ENCODE results near the gene RNF113B. TPM values are rescaled to one million over a fixed set of nuclear protein-coding genes. Genes with fewer than 3 reads are reported as not detected.

Gene RNF113B
- total RNA-seq, 1 donor from 2014 or later, result not detected

DNA sequence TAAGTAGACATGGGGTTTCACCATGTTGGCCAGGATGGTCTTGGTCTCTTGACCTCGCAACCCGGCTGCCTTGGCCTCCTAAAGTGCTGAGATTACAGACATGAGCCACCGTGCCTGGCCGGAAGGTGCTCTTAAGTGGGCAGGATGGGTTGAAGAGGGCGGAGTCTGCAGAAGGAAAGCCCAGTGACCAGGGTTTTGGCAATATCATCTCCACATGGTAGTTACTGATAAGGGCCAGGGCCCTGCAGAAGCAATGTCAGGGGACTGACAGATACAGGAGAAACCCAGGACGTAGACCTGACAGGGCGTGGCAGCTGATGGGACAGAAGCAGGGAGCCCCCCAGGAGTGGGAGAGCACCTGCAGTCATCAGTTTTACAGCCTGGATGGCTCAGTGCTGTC is 45.7 kb upstream of the RNF113B start:
- no peak for DNase-seq (ENCODE audit: low read depth)
- Mint-ChIP-seq H3K9me3 (ENCODE audit: unreplicated experiment) (no peaks in the 10 kb centered on the region), H3K4me1 (ENCODE audit: low read depth, unreplicated experiment) (peaks cover 16% of the 10 kb centered on the region), H3K36me3 (ENCODE audit: low read depth, unreplicated experiment) (peaks cover 26% of the 10 kb centered on the region), H3K27me3 (ENCODE audit: low read depth, unreplicated experiment) (no peaks in the 10 kb centered on the region), H3K27ac (ENCODE audit: unreplicated experiment) (no peak overlapping the region), H3K4me3 (ENCODE audit: unreplicated experiment) (no peak overlapping the region)
- H3K27me3 ChIP-seq (ENCODE audit: insufficient read depth, low read length), result no peaks in the 10 kb centered on the region
- H4K20me1 ChIP-seq (ENCODE audit: insufficient read depth, low read length), result peaks cover 41% of the 10 kb centered on the region
- H3K27ac ChIP-seq (ENCODE audit: low read depth, low read length), result no peak overlapping the region
- H3K79me2 ChIP-seq (ENCODE audit: insufficient read depth, low read length), result peaks cover 52% of the 10 kb centered on the region
- no peak overlapping the region for H3K4me2 ChIP-seq (ENCODE audit: low read length)
- H2AFZ ChIP-seq (ENCODE audit: low read depth, low read length), result no peak overlapping the region
- TF ChIP-seq, protein P1, sequence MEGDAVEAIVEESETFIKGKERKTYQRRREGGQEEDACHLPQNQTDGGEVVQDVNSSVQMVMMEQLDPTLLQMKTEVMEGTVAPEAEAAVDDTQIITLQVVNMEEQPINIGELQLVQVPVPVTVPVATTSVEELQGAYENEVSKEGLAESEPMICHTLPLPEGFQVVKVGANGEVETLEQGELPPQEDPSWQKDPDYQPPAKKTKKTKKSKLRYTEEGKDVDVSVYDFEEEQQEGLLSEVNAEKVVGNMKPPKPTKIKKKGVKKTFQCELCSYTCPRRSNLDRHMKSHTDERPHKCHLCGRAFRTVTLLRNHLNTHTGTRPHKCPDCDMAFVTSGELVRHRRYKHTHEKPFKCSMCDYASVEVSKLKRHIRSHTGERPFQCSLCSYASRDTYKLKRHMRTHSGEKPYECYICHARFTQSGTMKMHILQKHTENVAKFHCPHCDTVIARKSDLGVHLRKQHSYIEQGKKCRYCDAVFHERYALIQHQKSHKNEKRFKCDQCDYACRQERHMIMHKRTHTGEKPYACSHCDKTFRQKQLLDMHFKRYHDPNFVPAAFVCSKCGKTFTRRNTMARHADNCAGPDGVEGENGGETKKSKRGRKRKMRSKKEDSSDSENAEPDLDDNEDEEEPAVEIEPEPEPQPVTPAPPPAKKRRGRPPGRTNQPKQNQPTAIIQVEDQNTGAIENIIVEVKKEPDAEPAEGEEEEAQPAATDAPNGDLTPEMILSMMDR (IDR thresholded peaks at IDR 0.05; ENCODE audit: insufficient read depth, low read depth, low read length), result no peak
- no peak for TF ChIP-seq EZH2 (IDR thresholded peaks at IDR 0.05; ENCODE audit: insufficient read depth, low read length)
- peaks cover 12% of the 10 kb centered on the region for H3K4me1 ChIP-seq (ENCODE audit: insufficient read depth, low read length)
- no peak for FAIRE-seq
- H3K9ac ChIP-seq (ENCODE audit: low read length), result no peak overlapping the region
- H3K4me3 ChIP-seq (ENCODE audit: insufficient read depth, low read depth, low read length), result no peak overlapping the region
- H3K36me3 ChIP-seq (ENCODE audit: insufficient read depth, low read length), result no peaks in the 10 kb centered on the region
- no peaks in the 10 kb centered on the region for H3K9me3 ChIP-seq (ENCODE audit: insufficient read depth, low read depth, low read length)

DNA sequence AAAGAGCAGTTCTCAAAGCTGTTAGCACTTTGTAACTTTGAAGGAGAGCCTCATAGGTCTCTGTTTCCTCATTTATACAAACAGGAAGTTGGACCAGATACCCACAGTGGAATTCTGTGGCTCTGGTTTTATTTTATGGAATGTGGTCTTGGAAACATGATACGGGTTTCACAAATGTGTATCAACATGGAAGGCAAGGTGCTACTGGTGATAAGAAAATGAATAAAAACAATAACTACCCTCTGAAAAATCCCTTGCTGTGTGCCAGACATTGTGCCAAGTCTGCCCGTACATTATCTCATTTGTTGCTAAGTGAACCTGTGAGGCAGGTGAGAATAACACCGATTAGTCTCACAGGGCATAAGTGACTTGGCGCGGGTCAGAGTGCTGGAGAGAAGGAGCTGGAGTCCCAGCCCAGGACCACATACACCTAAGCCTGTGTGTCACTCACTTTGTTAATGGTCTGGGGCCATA is 45.0 kb upstream of the RNF113B start:
- peak; percentile 77 for DNase-seq (ENCODE audit: low read depth)
- no peaks in the 10 kb centered on the region for H3K27me3 ChIP-seq (ENCODE audit: insufficient read depth, low read length)
- H3K9ac ChIP-seq (ENCODE audit: low read length), result no peak overlapping the region
- H4K20me1 ChIP-seq (ENCODE audit: insufficient read depth, low read length), result peaks cover 36% of the 10 kb centered on the region
- no peak overlapping the region for H2AFZ ChIP-seq (ENCODE audit: low read depth, low read length)
- H3K4me2 ChIP-seq (ENCODE audit: low read length), result peak overlapping the region; percentile 57
- peak overlapping the region; percentile 12 for H3K27ac Mint-ChIP-seq (ENCODE audit: unreplicated experiment)
- H3K79me2 ChIP-seq (ENCODE audit: insufficient read depth, low read length), result peaks cover 53% of the 10 kb centered on the region
- H3K27ac ChIP-seq (ENCODE audit: low read depth, low read length), result no peak overlapping the region
- H3K4me3 ChIP-seq (ENCODE audit: insufficient read depth, low read depth, low read length), result no peak overlapping the region
- peaks cover 16% of the 10 kb centered on the region for H3K4me1 Mint-ChIP-seq (ENCODE audit: low read depth, unreplicated experiment)
- H3K36me3 Mint-ChIP-seq (ENCODE audit: low read depth, unreplicated experiment), result peaks cover 21% of the 10 kb centered on the region
- H3K36me3 ChIP-seq (ENCODE audit: insufficient read depth, low read length), result no peaks in the 10 kb centered on the region
- no peak overlapping the region for H3K4me3 Mint-ChIP-seq (ENCODE audit: unreplicated experiment)
- no peaks in the 10 kb centered on the region for H3K9me3 Mint-ChIP-seq (ENCODE audit: unreplicated experiment)
- H3K4me1 ChIP-seq (ENCODE audit: insufficient read depth, low read length), result peaks cover 18% of the 10 kb centered on the region
- TF ChIP-seq, protein P1 (IDR thresholded peaks at IDR 0.05; ENCODE audit: insufficient read depth, low read depth, low read length), result no peak
- no peak for TF ChIP-seq EZH2 (IDR thresholded peaks at IDR 0.05; ENCODE audit: insufficient read depth, low read length)
- FAIRE-seq, result peak; percentile 43
- no peaks in the 10 kb centered on the region for H3K9me3 ChIP-seq (ENCODE audit: insufficient read depth, low read depth, low read length)
- no peaks in the 10 kb centered on the region for H3K27me3 Mint-ChIP-seq (ENCODE audit: low read depth, unreplicated experiment)

DNA sequence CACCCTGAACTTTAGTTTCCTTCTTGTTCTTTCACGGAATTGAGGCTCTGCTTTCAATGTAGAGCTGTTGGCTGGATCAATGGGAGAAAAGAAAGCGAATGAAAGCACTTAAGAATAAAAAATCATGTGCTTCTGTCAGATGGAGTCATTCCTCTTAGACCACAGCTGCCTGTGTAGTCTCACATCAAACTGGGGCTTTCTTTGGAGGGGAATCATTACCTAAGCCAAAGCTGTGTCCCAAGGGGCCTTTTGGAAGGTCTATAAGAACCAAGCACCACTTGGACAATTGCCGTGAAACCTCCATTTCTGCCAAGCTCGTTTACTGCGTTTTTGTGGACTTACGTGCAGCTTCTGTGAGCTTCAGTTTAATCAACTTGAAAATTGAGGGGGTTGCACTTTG is 44.2 kb upstream of the RNF113B start:
- H3K27me3 Mint-ChIP-seq (ENCODE audit: low read depth, unreplicated experiment), result no peaks in the 10 kb centered on the region
- H3K9me3 ChIP-seq (ENCODE audit: insufficient read depth, low read depth, low read length), result no peaks in the 10 kb centered on the region
- H3K27me3 ChIP-seq (ENCODE audit: insufficient read depth, low read length), result no peaks in the 10 kb centered on the region
- H3K36me3 ChIP-seq (ENCODE audit: insufficient read depth, low read length), result no peaks in the 10 kb centered on the region
- peaks cover 21% of the 10 kb centered on the region for H3K4me1 Mint-ChIP-seq (ENCODE audit: low read depth, unreplicated experiment)
- FAIRE-seq (peak; percentile 62), DNase-seq (ENCODE audit: low read depth) (no peak)
- peaks cover 26% of the 10 kb centered on the region for H3K4me1 ChIP-seq (ENCODE audit: insufficient read depth, low read length)
- peaks cover 35% of the 10 kb centered on the region for H4K20me1 ChIP-seq (ENCODE audit: insufficient read depth, low read length)
- peaks cover 49% of the 10 kb centered on the region for H3K79me2 ChIP-seq (ENCODE audit: insufficient read depth, low read length)
- H3K36me3 Mint-ChIP-seq (ENCODE audit: low read depth, unreplicated experiment), result peaks cover 15% of the 10 kb centered on the region
- H3K9me3 Mint-ChIP-seq (ENCODE audit: unreplicated experiment), result no peaks in the 10 kb centered on the region
- H2AFZ ChIP-seq (ENCODE audit: low read depth, low read length), result no peak overlapping the region
- H3K4me3 ChIP-seq (ENCODE audit: insufficient read depth, low read depth, low read length), result no peak overlapping the region
- H3K9ac ChIP-seq (ENCODE audit: low read length), result no peak overlapping the region
- no peak overlapping the region for H3K4me3 Mint-ChIP-seq (ENCODE audit: unreplicated experiment)
- TF ChIP-seq, protein P1 (IDR thresholded peaks at IDR 0.05; ENCODE audit: insufficient read depth, low read depth, low read length), result no peak
- no peak for TF ChIP-seq EZH2 (IDR thresholded peaks at IDR 0.05; ENCODE audit: insufficient read depth, low read length)
- no peak overlapping the region for H3K27ac ChIP-seq (ENCODE audit: low read depth, low read length)
- H3K4me2 ChIP-seq (ENCODE audit: low read length), result no peak overlapping the region
- no peak overlapping the region for H3K27ac Mint-ChIP-seq (ENCODE audit: unreplicated experiment)

All from astrocyte (in vitro differentiated cells and primary cell).